HG02943 (cell line): Measurements from ENCODE around the gene FNDC8.
A peak's percentile ranks its signal among the peaks of the same experiment; 100 is the strongest.
"Not testable (repeated sequence)": the region's sequence is repeated elsewhere in the genome, so short reads cannot be mapped to it uniquely, and the experiment has no call there.

Experiments
- ATAC-seq: cut with Tn5 transposase; IDR thresholded peaks from one replicate; pipeline ENCODE4 v1.9.1; 2021; ENCODE audit warnings: mild to moderate bottlenecking, low read depth, moderate library complexity; ENCODE audit not compliant: unreplicated experiment

The FNDC8 gene

DNA sequence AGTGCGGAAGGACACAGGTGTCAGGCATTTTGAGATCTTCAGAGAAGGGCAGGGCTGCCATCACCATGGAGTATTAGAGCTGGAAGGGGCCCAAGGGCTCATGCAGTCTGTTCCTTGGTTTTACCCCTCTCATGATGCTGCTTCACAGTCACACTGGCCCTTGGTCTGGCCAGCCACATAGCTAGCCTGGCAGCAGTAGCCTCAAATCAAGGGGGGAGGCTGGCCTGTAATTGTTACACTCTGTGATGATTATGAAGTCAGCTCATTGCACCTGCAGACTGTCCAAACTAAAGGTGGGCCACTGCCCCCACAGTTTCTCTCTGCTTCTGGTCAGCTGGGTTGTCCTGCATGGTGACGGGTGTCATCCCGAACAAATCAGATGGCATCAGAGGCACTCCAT is at the start of gene FNDC8:
FNDC8 (plus strand) TSS at position 301 of the 400 bp plus-strand sequence; CDS start at position 380, 79 bp downstream.
- no peak for ATAC-seq

- ATAC-seq = no peak
These were observed 48.1 kb upstream of the FNDC8 start for GRCh38 chr17:35073183-35073790.

DNA sequence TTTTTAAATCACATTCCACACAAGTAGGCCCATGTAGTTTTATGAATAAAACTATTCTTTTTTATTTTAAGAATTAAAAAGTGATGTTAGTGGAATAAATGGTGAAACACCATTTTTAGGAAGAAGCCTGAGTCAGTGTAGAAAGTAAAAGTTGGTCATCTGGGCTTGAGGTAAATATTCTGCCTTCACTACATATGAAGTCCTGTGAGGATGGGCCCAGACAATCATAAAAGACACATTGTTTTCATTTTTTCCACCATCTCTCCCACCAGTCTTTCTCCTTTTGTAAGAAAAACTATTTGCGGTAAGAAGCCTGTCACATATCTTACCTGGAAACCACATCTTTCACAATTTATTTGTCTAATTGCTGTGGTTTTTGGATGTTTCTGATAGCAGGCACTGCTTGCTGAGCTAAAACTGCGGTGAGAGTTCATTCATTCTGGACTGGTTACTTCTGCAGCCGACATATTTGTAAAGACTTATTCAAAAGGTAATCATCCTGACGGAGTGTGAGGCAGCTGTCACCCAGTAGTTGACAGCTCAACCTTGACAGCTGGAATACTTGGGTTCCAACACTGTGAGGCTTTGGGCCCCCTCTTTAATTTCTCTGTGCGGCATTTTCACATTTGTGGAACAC is 47.3 kb upstream of the FNDC8 start:
- no peak for ATAC-seq

- no peak for ATAC-seq
These were observed 46.4 kb upstream of the FNDC8 start for GRCh38 chr17:35074711-35075707.

GRCh38 chr17:35076874-35077273 is 44.5 kb upstream of the FNDC8 start:
- ATAC-seq = no peak

DNA sequence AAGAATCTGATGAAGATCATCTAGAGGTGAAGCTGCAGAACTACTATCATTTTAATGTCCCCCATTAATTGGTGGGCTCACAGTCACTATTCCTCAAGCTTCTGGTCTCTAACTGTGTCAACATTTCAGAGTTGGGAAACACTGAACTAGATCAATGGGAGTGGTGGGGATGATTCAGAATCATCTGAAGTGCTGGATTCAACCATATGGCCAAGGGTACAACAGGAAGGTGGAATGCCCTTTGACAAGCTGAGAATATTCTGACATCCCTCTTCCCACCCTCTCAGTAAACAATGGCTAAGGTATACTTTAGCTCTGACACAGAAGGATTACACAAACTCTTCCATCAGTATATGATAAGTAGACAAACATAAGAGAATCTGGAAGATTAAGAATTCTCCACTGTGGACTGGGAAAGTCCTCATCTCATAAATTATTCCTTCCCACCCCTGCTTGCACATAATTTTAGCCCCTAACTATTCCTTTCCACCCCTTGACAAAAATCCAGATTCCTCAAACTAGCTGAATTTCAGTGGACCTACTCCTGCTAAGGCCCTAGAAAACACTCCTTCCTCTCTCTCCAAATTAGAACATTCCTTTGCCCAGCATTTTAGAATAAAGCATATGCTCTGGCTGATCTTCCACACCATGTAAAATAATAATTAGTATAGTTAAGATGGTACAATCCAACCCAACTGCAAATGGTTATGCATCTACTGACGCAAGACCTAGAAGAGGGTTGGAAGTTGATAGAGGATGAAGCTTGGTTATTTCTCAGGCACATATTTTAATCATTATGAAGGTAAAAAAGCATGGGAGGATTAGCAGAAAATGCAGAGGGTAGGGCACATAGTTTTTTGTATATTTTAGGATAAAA is 41.6 kb upstream of the FNDC8 start:
- no peak for ATAC-seq

DNA sequence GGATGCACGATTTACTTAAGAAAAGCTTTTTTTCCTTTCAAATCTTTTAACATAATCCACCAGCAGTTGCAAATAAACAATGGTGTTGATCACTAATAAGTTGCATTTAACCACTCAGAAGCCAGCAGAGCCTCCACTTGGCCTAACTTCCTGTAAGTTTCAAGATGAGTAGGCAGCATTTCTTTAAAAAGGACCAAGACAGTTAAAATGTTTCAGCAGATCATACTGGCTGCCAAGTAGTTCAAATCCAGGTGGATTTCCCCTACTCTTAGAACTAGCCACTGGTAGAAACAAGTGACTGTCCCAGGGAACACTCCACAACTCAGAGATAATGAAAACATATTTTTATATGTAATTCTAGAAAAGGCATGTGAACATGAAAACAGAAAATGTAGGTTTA is 40.9 kb upstream of the FNDC8 start:
- ATAC-seq = no peak

DNA sequence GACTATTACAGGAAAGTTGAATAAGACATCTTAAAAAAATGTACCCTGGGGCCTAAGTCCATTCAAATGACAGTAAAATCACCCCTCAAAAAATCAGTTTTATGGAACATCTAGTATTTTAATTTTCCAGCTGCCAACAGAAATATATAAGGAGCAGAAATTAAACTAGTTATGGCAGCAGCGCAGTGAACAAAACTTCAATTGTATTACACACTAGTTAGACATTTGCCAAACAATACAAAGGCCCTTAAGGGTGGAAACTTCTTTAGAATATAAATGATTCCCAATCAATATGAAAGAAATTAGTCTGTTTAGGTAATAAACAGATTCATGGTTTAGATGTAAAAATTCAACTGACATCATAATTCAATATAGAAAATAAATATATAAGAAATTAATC is 39.8 kb upstream of the FNDC8 start:
- no peak for ATAC-seq

DNA sequence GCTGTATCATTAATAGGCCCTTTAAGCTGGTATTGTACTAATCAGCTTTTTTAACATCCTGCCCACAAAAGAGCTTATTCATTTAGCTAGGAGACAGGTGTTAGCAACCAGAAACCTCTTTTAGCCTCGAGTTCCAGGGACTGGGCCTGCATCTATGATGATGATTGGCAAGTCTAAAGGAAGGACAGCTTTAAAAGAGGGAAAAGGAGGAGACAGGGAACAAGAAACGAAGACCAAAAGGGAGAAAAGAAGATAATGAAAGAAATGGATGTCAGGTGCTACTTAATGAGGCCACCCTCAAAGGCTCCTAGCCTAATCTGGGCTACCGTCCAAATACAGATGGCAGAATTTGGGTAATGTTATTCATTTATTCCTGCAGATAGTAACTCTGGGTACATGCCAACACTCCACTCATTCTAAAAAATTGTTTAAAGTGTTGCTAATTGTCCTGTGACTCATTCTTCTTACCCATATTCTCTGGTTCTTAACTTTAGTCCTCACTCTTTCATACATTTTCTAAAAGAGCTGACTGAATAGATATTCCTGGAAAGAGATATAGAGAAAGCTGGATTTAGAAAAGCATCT is 39.2 kb upstream of the FNDC8 start:
- ATAC-seq = no peak

DNA sequence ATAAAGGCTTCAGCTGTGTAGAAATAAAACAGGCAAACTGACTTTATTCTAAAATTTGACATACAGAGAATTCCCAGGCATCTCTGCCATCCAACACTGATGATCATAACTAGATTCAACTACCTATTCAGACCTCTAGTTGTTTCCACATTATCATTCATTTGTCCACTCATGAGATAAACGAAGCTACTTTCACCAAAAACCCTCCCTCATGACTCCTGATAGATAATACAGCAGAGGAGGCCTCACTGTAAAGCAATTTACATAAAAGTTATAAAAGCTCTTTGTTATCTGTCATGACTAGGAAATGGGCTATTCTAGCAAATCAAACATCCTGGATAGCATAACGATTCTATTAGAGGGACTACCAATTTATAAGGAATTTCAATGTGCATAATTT is 38.3 kb upstream of the FNDC8 start:
- ATAC-seq = no peak

GRCh38 chr17:35084987-35085386 is 36.4 kb upstream of the FNDC8 start:
- ATAC-seq = no peak

DNA sequence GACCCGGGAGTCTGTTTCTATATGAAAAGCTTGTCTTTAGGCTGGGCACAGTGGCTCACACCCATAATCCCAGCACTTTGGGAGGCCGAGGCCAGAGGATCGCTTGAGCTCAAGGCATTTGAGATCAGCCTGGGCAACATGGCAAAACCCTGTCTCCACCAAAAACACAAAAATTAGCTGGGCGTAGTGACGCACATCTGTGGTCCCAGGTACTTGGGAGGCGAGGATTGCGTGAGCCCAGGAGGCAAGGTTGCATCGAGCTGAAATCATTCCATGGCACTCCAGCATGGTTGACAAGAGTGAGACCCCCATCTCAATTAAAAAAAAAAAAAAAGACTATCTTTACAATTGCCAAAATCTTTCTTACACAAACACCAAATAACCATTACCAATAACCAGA is 35.3 kb upstream of the FNDC8 start:
- ATAC-seq = no peak

- no peak for ATAC-seq
These were observed 34.4 kb upstream of the FNDC8 start for GRCh38 chr17:35086931-35087573.

- ATAC-seq = no peak
These were observed 33.6 kb upstream of the FNDC8 start for GRCh38 chr17:35087731-35088355.

GRCh38 chr17:35088356-35088880 is 33.0 kb upstream of the FNDC8 start:
- ATAC-seq = no peak

GRCh38 chr17:35088881-35089585 is 32.4 kb upstream of the FNDC8 start:
- peak; percentile 73 for ATAC-seq

DNA sequence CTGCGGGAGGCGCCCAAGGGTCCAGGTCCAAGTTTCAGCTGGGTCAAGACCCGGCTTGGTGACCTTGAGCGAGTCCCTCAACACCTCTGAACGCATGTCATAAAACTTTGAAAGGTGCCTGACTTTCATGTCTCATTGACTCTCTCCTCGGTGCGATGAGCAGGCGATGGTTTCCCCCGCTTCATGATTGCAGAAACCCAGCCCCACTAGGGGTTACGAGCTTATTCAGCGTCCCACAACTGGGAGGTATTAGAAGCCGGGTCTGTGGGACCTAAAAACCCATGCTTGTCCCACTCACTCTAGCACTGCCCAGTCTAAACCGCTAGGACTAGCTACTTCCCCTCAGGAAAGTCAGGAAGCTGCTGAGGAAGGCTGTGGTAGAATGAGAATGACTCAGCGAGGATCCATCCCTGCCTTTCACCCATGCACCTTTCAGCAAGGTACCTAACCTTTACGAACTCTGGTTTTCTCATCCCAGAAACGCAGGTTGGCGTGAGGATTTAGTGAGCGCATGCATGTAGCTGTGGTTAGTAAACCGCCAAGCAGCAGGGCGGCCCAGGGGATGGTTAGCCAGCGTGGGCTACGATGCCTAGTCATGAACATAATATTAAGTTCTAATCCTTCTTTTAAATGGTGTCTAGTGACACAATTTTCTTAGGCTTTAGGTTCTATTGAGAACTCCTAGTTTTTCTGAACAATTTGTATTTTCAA is 31.7 kb upstream of the FNDC8 start:
- no peak for ATAC-seq

GRCh38 chr17:35090707-35091106 is 30.7 kb upstream of the FNDC8 start:
- not testable (repeated sequence) for ATAC-seq
